ENCODE results near the gene TRIM73.
"Not testable (repeated sequence)": the region's sequence is repeated elsewhere in the genome, so short reads cannot be mapped to it uniquely, and the experiment has no call there.

GRCh38 chr7:75409880-75410822, 14.7 kb downstream of the TRIM73 start:
- TF ChIP-seq CTCF, POLR2A (IDR thresholded peaks at IDR 0.05): not testable (repeated sequence)

Measured in tibial nerve (tissue), 3 donors.